Measurements from ENCODE around the gene EIF2A. TPM values are rescaled to one million over a fixed set of nuclear protein-coding genes. Genes with fewer than 3 reads are reported as not detected.

The EIF2A gene
- total RNA-seq, 6 experiments from 2014 or later = 29.8 to 89.9 (median 39.4) TPM

GRCh38 chr3:150564243-150564642 lies 17.7 kb downstream of the EIF2A start:
- Histone ChIP-seq H3K27me3 (no peaks in the 10 kb centered on the region), H3K4me3 (no peak overlapping the region), H3K9me3 (no peaks in the 10 kb centered on the region), H3K4me1 (no peaks in the 10 kb centered on the region), H3K27ac (no peak overlapping the region), H3K36me3 (peaks cover 0 to 31% (median 8%) of the 10 kb centered on the region in 4 donors)
- DNase-seq (no peak), ATAC-seq (no peak)
- 93% methylated on average over 2 of the region's 2 CpGs for WGBS (ENCODE audit: insufficient coverage, low coverage, low lambda C conversion rate, missing lambda C conversion rate)
- intact Hi-C loops (cut with DNase I) = no loop called here
- TF ChIP-seq POLR2A (IDR thresholded peaks at IDR 0.05) (no peak), CTCF (IDR thresholded peaks at IDR 0.05) (no peak)

GRCh38 chr3:150567328-150567727 lies 20.7 kb downstream of the EIF2A start:
- no peak for DNase-seq

GRCh38 chr3:150577855-150578254 lies 31.3 kb downstream of the EIF2A start:
- 44% methylated on average over 1 of the region's 1 CpG for WGBS (ENCODE audit: insufficient coverage, low coverage, low lambda C conversion rate, missing lambda C conversion rate)

More at GRCh38 chr3:150567328-150567727, 20.7 kb downstream of the EIF2A start:
- Histone ChIP-seq H3K4me1 (no peaks in the 10 kb centered on the region), H3K27me3 (no peaks in the 10 kb centered on the region), H3K36me3 (peaks cover 0 to 48% (median 8%) of the 10 kb centered on the region in 4 donors), H3K4me3 (no peak overlapping the region), H3K27ac (no peak overlapping the region), H3K9me3 (no peaks in the 10 kb centered on the region)
- ATAC-seq = no peak
- WGBS (ENCODE audit: insufficient coverage, low coverage, low lambda C conversion rate, missing lambda C conversion rate) = 86% methylated on average over 1 of the region's 1 CpG
- no peak for TF ChIP-seq CTCF (IDR thresholded peaks at IDR 0.05)
- TF ChIP-seq POLR2A (IDR thresholded peaks at IDR 0.05) = no peak
- intact Hi-C loops (cut with DNase I) = no loop called here

GRCh38 chr3:150581174-150581573 lies 34.6 kb downstream of the EIF2A start:
- no peaks in the 10 kb centered on the region for H3K27me3 ChIP-seq
- H3K27ac ChIP-seq = no peak overlapping the region
- intact Hi-C loops (cut with DNase I) = no loop called here
- ATAC-seq = no peak
- H3K36me3 ChIP-seq = peaks cover 0 to 45% (median 14%) of the 10 kb centered on the region in 4 donors
- H3K4me3 ChIP-seq = no peak overlapping the region
- no peak for DNase-seq
- H3K9me3 ChIP-seq = no peaks in the 10 kb centered on the region
- no peak for TF ChIP-seq POLR2A (IDR thresholded peaks at IDR 0.05)
- TF ChIP-seq CTCF (IDR thresholded peaks at IDR 0.05) = no peak
- no peaks in the 10 kb centered on the region for H3K4me1 ChIP-seq

More at GRCh38 chr3:150577855-150578254, 31.3 kb downstream of the EIF2A start:
- Histone ChIP-seq H3K4me1 (no peaks in the 10 kb centered on the region), H3K9me3 (no peaks in the 10 kb centered on the region), H3K27ac (no peak overlapping the region), H3K36me3 (peaks cover 0 to 43% (median 8%) of the 10 kb centered on the region in 4 donors), H3K27me3 (no peaks in the 10 kb centered on the region), H3K4me3 (no peak overlapping the region)
- ATAC-seq (peak in 1 of 4 donors; percentile 28), DNase-seq (no peak)
- TF ChIP-seq CTCF (IDR thresholded peaks at IDR 0.05) = peak in 2 of 4 donors; percentile 8 to 12
- TF ChIP-seq POLR2A (IDR thresholded peaks at IDR 0.05) = no peak
- intact Hi-C loops (cut with DNase I) = no loop called here

GRCh38 chr3:150582620-150583019 lies 36.0 kb downstream of the EIF2A start:
- H3K36me3 ChIP-seq = peaks cover 0 to 42% (median 13%) of the 10 kb centered on the region in 4 donors

More at GRCh38 chr3:150582620-150583019, 36.0 kb downstream of the EIF2A start:
- H3K4me3 ChIP-seq = no peak overlapping the region
- peak in 1 of 4 donors; percentile 46 for ATAC-seq
- H3K27ac ChIP-seq = no peak overlapping the region
- intact Hi-C loops (cut with DNase I) = no loop called here
- H3K4me1 ChIP-seq = no peaks in the 10 kb centered on the region
- no peak for DNase-seq
- H3K27me3 ChIP-seq = no peaks in the 10 kb centered on the region
- TF ChIP-seq POLR2A (IDR thresholded peaks at IDR 0.05) = no peak
- WGBS (ENCODE audit: insufficient coverage, low coverage, low lambda C conversion rate, missing lambda C conversion rate) = 61% methylated on average over 2 of the region's 2 CpGs
- H3K9me3 ChIP-seq = no peaks in the 10 kb centered on the region
